Stimulated activated CD8-positive, alpha-beta memory T cell treated with anti-CD3 and anti-CD28 coated beads, Interleukin-2, amount 100 ng/mL, for 48 hours (primary cell): Measurements from ENCODE around the gene TMIE.
A peak's percentile ranks its signal among the peaks of the same experiment; 100 is the strongest.

Experiments
- DNase-seq, 2 donors: peaks; one replicate each; pipeline ENCODE4 v3.0.0-alpha.2; 2020; ENCODE audit warnings: low read depth in 2 of 2

The TMIE gene

DNA sequence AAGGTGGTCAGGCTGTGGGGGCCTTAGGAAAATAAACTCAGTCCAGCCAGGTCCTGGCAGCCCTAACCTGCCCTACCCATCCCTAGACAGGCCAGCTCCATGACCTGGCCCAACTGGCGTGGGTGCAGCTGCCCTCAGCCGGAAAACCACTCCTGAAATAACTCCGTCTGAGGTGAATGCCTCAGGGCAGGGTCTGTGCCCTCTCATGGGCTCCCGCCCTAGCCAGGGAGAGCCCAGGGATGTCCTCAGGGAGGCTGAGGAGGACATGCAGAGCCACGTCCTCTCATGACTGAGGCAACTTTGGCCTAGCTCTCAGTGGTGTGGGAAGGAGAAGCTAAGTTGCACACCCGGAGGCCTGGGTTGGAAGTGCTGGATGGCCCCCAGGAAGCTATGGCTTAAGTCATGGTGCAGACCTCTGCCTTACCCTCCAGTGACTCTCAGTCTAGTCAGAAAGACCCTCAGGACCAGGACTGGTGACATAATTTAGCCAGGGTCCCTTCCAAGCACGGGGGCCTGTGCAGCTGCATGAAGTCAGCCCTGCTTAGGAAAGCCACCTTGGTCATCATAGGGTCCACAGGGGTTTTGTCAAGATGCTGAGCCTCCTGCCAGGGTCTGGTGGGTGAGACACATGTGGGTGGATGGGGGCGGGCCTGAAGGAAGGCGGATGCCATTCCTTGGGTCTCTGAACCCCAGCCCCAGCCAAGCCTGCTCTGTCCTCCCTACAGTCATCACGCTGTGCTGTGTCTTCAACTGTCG lies 7.4 kb downstream of the TMIE start:
- no peak for DNase-seq

DNA sequence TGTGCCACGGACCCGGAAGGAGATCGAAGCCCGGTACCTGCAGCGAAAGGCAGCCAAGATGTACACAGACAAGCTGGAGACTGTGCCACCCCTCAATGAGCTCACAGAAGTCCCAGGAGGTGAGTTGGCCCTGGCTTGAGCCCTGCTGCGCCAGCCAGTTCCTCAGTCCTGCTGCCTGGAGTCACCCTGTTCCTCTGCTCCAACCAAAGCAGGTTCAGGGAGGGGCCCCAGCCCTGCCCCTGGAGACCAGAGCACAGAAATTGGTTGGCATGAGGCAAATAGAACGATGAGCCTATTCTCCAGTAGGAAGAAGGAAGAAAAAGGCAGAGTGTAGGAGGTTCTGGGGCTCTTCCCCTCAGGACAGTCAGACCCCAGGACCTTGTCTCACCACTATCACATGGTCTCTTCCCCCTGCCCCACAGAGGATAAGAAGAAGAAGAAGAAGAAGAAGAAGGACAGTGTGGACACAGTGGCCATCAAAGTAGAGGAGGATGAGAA lies 8.0 kb downstream of the TMIE start:
- DNase-seq: no peak

DNA sequence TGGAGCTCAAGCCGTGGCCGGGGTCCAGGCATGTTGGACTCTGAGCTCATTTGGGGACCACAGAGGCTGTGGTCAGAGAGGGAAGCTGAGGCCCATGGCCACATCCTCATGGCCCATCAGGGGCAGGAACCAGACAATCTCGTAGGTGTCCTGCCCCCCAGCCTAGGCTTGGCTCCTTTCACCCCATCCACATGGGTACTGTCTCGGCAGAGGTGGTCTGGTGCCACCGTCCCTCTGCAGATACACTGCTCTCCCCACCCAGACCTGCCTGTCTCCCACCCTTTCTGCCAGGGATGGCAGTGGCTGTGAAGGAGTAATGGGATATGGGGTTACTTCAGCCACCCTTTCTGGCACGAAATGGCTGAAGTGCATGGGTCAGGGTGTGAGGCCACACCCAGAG lies 8.5 kb downstream of the TMIE start:
- DNase-seq: no peak

DNA sequence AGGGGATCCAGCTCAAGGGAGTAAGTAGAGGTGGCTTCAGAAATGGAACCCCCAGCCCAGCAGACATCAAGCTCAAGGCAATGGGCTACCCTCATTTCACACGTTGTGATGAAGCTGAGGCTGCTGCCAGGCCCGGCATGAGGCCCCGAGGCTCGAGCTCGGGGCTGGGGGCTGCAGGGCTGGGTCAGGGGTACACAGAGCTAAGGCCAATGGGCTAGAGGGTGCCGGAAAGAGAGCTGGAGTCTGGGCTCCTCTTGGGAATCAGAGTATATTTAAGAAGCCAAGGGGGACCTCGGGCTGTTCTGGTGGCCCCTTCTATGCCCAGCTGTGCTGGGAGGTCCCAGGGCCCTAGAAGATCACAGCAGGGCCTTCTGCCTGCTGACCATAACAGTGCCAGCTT lies 9.0 kb downstream of the TMIE start:
- DNase-seq: no peak

DNA sequence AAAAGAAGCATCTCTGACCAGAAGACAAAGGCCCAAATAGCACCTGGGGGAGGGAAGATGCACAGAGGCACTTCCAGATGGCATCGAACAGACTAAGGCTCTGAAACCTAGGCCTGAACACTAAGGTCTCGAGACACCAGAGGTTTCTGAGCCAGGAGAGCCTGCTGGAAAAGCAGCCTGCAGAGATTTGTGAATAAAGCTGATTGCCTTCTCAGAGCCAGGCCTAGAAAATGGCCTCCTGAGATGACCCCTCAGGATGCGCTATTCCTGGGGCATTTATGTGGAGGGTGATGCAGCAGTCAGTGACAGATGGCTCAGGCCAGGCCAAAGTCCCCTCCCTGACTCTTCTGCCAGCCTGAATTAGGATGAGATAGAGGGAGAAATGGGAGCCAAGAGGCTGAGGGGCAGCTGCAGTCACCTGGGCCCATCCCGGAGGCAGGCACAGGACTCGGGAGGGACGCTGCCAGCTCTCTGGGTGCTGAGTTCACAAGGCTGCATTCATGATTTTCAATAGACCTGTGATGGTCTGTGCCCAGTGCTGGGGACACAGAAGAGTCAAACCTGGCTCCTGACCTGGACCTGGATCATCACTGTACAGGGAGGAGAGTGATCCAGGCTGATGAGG lies 9.6 kb downstream of the TMIE start:
- DNase-seq: no peak

DNA sequence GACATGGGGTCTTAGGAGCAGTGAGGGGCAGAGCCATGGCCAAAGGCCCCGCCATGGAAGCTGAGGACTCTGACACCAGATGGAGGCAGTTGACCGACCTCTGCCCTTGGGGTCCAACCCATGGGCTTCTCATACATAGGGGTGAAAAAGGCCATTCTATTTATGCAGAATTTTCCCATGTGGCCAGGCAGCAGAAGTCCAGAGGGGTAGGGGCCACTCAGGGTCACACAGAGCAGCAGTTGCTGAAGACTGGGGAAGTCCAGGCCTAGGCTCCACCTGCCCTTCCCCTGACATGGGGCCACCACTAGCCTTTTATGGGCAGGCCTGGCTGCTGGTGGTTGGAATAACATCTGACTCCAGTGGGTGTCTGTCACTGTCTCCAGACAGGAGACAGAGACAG lies 10.1 kb downstream of the TMIE start:
- DNase-seq: no peak

DNA sequence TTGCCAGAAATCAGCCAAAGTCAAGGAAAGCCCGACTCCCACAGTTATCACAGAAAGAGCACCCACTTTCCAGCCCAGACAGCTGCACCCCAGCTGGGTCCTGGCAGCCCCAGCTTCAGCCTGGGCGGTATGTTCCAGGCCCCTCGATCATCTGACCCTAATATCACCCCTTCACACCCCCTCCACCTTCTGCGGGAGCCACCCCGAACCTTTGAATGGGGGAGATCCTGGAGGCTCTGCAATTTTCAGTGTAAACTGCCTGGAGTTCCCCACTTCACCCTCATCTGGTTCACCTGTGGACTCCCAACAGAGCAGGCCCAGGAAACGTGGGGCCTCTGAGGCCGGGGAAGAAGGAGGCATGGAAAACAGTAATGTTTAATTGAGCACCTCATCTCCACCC lies 10.6 kb downstream of the TMIE start:
- DNase-seq: no peak

DNA sequence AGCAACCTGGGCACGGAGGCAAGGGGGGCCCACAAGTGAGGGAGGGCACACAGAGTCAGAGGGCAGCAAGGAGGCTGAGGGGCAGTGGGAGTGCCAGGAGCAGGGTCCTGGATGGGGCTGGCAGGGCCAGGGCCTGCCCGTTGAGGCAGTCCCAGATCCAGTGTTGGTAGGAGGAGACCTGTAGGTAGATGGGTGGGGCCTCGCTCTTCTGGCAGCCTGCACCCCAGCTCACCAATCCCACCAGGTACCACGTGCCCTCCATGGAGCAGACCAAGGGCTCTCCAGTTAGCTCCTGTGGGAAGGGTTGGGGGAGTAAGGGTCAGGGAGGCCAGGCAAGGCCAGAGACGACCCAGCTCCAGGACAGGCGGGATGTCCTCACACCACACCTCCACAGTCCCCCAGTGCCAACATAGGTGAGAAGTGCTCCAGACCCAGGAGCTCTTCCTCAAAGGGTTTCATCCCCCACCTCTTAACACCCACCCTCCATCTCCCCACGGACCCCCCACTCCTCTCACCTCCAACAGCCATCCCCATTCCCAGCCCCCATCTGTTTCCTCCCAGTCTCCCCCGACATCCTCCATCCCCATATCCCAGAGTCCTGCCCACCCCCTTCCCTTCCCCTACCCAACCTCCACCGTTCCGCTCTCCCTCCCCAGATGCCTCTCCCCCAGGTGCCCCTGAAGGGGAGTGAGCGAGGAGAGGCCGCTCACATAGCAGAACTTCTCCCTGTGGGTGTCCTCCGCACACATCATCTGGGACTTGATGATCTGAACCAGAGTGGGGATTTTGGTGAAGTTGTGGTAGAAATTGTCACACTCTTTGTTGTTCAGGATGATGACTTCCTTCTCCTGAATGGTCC lies 11.2 kb downstream of the TMIE start:
- no peak for DNase-seq

DNA sequence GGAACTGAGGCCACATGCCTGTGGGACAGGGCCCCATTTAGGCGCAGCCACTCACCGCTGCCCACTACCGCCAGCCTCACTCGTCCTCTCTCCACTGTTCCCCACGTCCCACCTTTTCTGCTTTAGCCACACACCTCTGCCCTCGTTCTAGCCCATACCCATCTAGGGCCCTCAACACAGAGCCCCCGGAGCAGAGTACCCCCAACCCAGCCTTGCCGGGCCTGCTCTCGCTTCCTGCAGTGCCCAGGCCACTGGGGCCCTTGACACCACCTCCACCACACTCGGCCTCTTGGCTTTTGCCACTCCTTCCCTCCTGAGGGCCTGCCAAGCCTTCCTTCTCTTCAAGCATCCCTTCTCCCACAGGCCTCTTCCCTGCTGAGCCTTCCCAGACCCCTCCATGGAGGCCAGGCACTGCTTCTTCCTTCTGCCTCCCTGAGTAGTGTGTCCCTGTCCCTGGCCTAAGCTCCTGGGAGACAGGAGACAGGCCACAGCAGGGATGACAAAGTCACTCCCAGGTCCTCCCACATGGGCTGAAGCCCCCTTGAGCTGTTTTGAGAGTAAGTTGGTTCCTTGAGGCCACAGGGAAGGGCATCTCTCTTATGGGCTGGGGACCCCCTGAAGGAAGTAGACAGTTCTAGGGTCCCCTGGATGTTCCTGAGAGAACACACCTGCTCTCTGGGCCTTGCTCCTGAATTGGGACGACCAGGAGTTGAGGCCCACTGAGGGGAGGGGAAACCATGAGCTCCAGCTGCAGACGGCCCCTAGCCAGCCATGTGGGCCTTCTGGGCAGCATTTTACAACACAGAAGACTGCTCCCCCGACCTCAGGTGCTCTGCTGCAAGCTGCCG lies 12.1 kb downstream of the TMIE start:
- DNase-seq: no peak

DNA sequence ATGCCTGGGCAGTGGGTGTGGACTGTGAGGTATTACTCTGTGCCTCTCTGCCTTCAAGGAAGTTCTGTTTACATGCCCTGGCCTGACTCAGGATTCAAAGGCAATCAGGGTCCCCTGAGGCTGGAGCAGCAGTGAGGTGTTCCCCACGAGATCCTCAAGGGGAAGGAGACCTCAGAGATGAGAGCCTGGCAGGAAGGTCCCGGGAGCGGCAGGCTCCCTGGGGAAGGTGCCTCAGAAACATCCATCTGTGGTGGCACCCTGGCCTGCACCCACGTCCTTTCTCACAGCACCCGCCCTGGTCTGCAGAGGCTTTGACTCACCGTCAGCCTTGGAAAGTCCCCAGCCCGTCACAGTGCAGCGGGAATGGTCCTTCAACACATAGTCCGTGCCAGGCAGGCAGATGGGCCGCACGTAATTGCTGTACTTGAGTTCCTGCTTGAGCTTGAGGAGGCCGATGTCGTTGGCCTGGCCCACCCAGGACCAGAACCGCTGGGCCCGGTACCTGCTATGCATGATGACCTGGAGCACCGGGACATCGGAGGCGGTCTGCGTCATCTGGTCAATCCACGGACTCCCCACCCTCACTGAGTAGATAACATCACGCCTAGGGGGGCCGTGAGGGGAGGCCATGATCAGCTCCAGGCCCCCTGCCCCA lies 12.8 kb downstream of the TMIE start:
- DNase-seq: peak; percentile 14 to 27

DNA sequence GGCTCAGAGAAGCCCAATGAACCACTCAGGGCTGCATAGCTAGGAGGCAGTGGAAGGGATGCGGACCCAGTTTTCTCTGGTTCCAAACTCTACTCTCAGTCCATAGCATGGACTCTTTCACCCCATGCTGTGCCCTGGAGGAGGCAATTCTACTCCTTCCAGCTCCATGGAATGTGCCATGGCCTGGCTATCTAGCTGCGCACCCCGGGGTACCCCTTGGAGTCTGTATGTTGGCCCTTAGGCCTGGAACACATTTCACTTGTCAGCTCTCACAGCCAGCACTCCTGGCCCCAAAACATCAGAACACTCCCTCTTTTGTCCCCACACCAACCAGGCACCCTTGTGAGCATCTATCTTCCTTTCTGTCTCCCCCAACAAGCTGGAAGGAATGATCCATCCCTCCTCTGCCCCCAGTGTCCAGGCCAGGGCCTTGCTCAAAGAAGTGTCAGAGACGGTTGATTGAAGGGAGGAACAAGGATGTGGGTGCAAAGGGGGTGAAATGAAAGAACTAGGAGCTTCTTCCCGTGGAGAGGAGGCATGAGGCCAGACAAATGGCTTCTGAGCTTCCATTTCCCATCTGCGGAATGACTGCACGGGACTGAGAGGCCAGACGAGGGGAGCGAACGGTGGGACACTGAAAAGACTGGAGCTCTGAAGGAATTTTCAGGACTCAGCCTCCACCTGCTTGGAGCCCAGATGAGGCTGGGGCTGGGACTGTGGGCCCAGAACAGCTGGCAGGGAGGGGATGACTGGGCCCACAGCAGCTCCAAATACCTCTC lies 13.7 kb downstream of the TMIE start:
- DNase-seq: no peak

DNA sequence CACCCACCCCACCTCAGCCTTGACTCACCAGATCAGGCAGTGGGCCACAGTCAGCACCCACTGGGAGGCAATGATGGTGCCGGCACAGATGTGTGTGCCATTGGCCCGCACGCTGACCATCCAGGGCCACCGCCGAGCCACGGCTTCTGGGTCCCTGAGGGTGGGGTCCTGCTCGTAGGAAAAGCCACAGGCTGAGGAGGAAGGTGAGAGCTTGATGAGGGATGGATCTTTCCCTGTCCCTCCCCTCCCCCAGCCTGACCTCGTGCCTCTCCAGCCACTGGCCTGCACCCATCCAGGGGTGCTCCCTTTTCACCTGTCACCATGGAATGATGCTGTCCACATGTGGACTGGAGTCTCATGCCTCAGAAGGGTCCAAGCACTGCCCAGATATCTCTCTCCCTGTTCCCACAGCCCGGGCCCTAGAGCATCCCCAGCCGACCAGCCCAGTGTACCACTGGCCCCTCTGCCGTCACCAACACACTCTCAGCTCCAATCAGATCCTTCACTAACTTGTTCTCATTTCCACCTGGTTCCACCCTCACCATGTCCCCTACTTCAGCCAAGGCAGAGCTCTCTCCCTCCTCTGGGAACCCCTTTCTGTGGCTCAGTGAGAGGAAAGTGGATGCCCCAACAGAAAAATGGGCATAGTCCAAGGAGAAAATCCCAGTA lies 14.4 kb downstream of the TMIE start:
- DNase-seq: no peak

DNA sequence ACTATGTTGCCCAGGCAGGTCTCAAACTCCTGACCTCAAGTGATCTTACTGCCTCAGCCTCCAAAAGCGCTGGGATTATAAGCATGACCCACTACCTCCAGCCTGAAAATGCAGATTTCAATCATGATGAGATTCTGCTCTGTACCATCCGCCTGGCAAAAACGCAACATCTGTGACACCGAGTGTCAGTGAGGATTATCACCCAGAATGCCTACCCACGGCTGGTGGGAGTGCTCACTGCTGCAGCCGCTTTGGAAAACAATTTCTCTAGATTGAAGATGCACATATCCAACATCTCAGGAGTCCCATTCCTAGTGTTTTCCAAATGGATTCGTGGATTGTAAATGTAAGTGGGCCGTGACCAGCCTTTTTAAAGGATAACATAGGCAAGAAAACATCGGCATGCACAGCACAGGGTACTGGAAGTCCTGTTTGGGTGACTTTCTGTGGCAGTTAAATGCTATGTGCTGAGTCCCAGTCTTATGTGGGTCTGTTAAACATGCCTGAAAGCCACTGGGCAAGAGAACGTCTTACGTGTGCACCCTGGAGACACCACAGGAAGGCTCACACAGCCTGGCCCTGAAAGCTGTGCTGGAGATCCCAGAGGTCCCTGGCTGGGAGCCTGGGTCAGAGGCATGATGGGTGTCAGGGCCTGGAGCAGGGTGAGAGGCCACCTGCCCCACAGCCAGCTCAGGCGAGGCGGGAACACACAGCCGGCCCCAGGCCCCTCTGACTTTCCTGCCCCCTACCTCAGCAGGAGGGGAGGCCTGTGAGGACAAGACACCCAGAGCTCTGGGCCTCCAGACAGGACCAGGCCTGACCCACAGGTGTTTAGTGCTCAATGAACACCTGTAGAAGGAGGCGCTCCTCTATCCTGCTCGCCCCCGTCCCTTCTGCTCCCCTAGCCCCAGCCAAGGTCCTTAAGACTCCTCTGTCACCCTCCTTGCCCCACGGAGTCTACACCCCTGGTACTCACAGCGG lies 15.6 kb downstream of the TMIE start:
- DNase-seq: no peak

DNA sequence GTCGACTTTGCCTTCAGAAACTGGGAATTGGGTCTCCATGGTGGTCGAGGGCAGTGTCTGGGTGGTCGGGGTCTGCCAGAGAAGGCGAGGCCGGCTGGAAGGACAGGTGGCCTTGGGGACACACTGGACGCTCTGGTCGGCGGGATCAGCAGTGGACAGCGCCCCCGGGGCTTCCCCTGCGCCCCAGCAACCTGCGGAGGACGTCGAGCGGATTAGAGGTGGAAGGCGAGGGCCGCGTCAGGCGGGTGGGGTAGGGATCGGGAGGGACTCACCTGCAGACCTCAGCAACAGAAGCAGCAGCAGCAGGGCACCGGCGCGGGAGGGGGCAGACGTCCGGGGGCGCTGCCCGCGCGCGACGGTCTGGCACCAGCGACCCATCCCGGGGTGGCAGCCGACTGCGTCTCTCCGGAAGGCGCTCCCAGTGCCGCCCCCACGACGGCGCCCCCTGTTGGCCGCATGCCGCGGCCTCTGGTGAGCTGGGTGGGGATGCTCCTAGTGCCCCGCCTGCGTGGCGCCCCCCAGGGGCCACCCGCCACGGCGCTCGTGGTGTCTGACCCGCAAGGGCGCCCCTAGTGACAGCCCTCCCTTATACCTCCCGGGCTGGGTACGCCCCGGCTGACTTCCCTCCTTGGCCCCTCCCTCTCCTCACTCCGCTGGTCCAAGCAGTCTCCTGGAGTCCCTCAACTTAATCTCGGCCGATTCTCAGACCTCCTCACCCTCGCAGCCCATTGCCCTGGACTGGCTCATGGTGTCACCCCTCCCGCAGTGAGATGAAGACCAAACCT lies 16.4 kb downstream of the TMIE start, which contains the start of gene PRSS50:
Gene PRSS50, minus strand, starts transcription at position 423 of the 785 bp plus-strand sequence. Its CDS starts 45 bp downstream, at position 378.
- DNase-seq: peak; percentile 30 to 37

DNA sequence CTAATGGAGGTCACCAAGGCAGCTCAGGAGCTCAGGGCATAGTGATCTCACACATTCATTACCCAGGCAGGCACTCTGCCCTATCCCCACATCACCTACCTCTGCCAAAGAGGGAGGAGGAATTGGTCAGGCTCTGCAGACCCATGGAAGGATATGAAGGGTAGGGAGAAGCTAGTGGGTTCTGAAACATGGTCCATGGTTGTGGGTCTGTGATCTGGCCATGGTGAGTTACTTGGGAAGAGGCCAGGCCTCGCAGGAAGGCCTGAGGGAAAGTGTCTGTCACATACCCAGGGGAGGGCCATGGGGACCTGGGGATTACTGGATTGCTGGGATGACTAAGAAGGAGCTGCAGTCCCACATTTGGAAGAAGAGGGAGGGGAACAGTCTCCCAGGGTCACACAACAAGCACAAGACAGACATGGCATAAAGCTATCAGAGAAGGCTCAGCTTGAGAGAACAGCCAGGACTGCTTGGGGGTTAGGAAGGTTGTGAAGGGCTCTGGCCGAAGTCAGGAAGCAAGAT lies 17.9 kb downstream of the TMIE start:
- DNase-seq: no peak

DNA sequence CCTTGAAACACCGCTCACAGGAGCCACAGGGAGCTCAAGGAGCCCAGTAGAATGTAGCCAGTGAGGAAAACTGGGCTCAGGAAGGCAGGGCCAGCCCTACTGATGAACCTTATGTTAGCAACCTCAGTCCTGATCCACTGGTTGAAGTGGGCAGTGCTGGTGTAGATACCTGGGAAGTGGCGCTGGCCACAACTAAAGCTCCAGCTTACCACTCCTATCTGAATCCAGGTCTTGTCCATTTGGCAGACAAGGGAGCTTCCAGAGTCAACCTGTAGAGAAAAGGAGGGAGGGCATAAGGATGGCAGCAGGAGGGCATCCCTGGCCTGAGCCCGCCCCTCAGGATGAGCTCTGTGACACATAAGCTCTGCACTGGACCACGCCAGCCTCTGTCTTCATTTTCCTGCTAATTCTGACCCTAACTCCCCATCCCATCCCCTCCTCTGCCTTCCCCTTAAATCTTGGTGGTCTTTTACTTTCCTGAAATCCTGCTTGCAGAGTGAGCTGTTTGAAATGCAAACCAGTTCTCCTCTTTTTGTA lies 18.6 kb downstream of the TMIE start:
- DNase-seq: no peak

DNA sequence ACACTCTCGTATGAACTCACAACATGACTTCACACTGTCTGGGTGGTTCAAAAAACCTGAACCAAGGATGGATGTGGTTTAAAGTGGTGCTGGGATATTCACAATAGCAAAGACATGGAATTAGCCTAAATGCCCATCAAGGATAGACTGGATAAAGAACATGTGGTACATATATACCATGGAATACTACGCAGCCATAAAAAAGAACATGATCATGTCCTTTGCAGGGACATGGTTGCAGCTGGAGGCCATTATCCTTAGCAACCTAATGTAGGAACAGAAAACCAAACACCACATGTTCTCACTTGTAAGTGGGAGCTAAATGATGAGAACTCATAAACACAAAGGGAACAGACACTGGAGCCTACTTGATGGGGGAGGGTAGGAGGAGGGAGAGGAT lies 19.8 kb downstream of the TMIE start:
- DNase-seq: no peak
